GM21717 (cell line): ENCODE results near the gene CDK9.

ENCODE experiments used
- ATAC-seq: cut with Tn5 transposase; IDR thresholded peaks from one replicate; pipeline ENCODE4 v1.9.1; 2021; ENCODE audit warnings: mild to moderate bottlenecking, moderate library complexity; ENCODE audit not compliant: unreplicated experiment

The CDK9 gene

GRCh38 chr9:127801955-127802575 is 16.2 kb downstream of the CDK9 start:
- no peak for ATAC-seq

GRCh38 chr9:127802576-127803443 is 17.0 kb downstream of the CDK9 start, which contains the start of gene FPGS:
TSS of gene FPGS (plus strand) at chr9:127802882. CDS start at chr9:127802925, 43 bp downstream.
- ATAC-seq, result peak; percentile 64

GRCh38 chr9:127803507-127804352 is 17.9 kb downstream of the CDK9 start:
- ATAC-seq, result no peak

- no peak for ATAC-seq
These were observed 19.8 kb downstream of the CDK9 start for GRCh38 chr9:127805620-127806019.

GRCh38 chr9:127806871-127807270 is 21.0 kb downstream of the CDK9 start:
- no peak for ATAC-seq

GRCh38 chr9:127808347-127809001 is 22.6 kb downstream of the CDK9 start:
- ATAC-seq, result no peak

- ATAC-seq, result no peak
These were observed 23.2 kb downstream of the CDK9 start for GRCh38 chr9:127809002-127809539.

GRCh38 chr9:127809540-127810377 is 23.9 kb downstream of the CDK9 start:
- no peak for ATAC-seq

- no peak for ATAC-seq
These were observed 24.7 kb downstream of the CDK9 start for GRCh38 chr9:127810378-127811187.

GRCh38 chr9:127812011-127812410 is 26.2 kb downstream of the CDK9 start:
- no peak for ATAC-seq

- ATAC-seq, result no peak
These were observed 27.3 kb downstream of the CDK9 start for GRCh38 chr9:127812936-127813675.

- no peak for ATAC-seq
These were observed 27.9 kb downstream of the CDK9 start for GRCh38 chr9:127813686-127814226.

- ATAC-seq, result no peak
These were observed 29.0 kb downstream of the CDK9 start for GRCh38 chr9:127814619-127815511.

GRCh38 chr9:127815512-127816361 is 29.9 kb downstream of the CDK9 start:
- ATAC-seq, result no peak

GRCh38 chr9:127816362-127816725 is 30.5 kb downstream of the CDK9 start:
- no peak for ATAC-seq

- ATAC-seq, result no peak
These were observed 30.9 kb downstream of the CDK9 start for GRCh38 chr9:127816728-127817127.
